SH-SY5Y (cell line): ENCODE results near the gene LETM1.

Source experiments
- GATA2 ChIP-seq: IDR thresholded peaks from 2 replicates; pipeline ENCODE4 v1.6.1; 2011; ENCODE audit warnings: mild to moderate bottlenecking, low read depth, low read length
- GATA3 ChIP-seq: IDR thresholded peaks from 2 replicates; pipeline ENCODE4 v1.6.1; 2011; ENCODE audit warnings: low read depth, mild to moderate bottlenecking, low read length, moderate library complexity

GRCh38 chr4:1762264-1763010 lies 93.5 kb downstream of the LETM1 start:
- TF ChIP-seq GATA2 (no peak), GATA3 (no peak)
